Psoas muscle (tissue), 8 donors: Measurements from ENCODE around the gene KCNN4. TPM values are rescaled to one million over a fixed set of nuclear protein-coding genes. Genes with fewer than 3 reads are reported as not detected.
"Not testable (repeated sequence)": the region's sequence is repeated elsewhere in the genome, so short reads cannot be mapped to it uniquely, and the experiment has no call there.

Experiments used
- ATAC-seq, 4 donors: fragments of 200-7000 bp; cut with Tn5 transposase; one replicate each; pipeline ENCODE4 v1.9.1; 2020; ENCODE audit warnings: moderate library complexity in 3 of 4, mild to moderate bottlenecking in 2 of 4
- DNase-seq, 2 donors: peaks; one replicate each; pipeline ENCODE4 v3.0.0-alpha.2; 2020
- H3K27ac ChIP-seq: fragments of 200-600 bp; one replicate; pipeline ENCODE4 v1.8.0; 2022
- H3K27me3 ChIP-seq, 3 donors: fragments of 200-600 bp in 1 of 3; one replicate each; pipeline versions ENCODE4 v1.6.1 to v1.8.0; 2013 to 2022; ENCODE audit warnings: low read length in 2 of 3, mild to moderate bottlenecking in 2 of 3, moderate library complexity in 1 of 3; ENCODE audit not compliant: insufficient read depth in 3 of 3
- H3K36me3 ChIP-seq, 2 donors: fragments of 200-600 bp in 1 of 2; one replicate each; pipeline versions ENCODE4 v1.6.1 to v1.8.0; 2013 to 2022; ENCODE audit warnings: low read depth in 1 of 2, mild to moderate bottlenecking in 1 of 2, moderate library complexity in 1 of 2; ENCODE audit not compliant: insufficient read depth in 1 of 2
- H3K4me1 ChIP-seq: fragments of 200-600 bp; one replicate; pipeline ENCODE4 v1.8.0; 2022
- H3K4me3 ChIP-seq: fragments of 200-600 bp; one replicate; pipeline ENCODE4 v1.8.0; 2022; ENCODE audit warnings: mild to moderate bottlenecking
- H3K9me3 ChIP-seq: fragments of 200-600 bp; one replicate; pipeline ENCODE4 v1.8.0; 2022
- CTCF ChIP-seq: fragments of 200-600 bp; IDR thresholded peaks from one replicate; pipeline ENCODE4 v1.8.0; 2022; ENCODE audit warnings: antibody characterized with exemption
- WGBS, 3 donors: extraction: QIAGEN DNeasy Blood & Tissue Kit; methylation state at CpG; one replicate each; pipeline versions ENCODE4 v1.1.6 to v1.1.7; 2013; 5-methylcytosine and 5-hydroxymethylcytosine counted together
- intact Hi-C, 2 donors: fragments of 100-400 bp; cut with DNase I; formaldehyde crosslinking; loops; one replicate each; pipeline versions ENCODE4 v1.11.0 to v1.14.2; 2022
- polyA plus RNA-seq, 3 donors: library from polyadenylated mRNA; stranded (reverse); fragments of 200-250 nt; gene quantifications; one replicate each; pipeline ENCODE4 v1.2.3, GENCODE V29; 2013
- total RNA-seq, 4 donors: library from RNA; stranded (reverse); fragmentation: NEBNext Ultra II Directional in 2 of 4; extraction: Animal tissue kit (Norgen Biotek cat#: 25700) in 2 of 4; gene quantifications; one replicate each; pipeline versions ENCODE4 v1.2.1 to v1.2.4, GENCODE V29; 2021 to 2023
- donor health status: healthy with polysubstance abuse.
- donor health status: DM: no; HTN: no; CAD: no; lungs with moderate emphysema.
- donor health status: Bipolar disorder and iron deficiency.
- donor health status: healthy.
- donor health status: DM: yes; HTN: yes; CAD: no.
- donor health status: DM: no; HTN: no; CAD: no.
- donor health status: DM: no; HTN: no; CAD: no.
- donor health status: DM: yes; HTN: yes; CAD: no.

Gene KCNN4
- total and polyA plus RNA-seq, 7 donors = 0.09 to 0.89 (median 0.30) TPM

DNA sequence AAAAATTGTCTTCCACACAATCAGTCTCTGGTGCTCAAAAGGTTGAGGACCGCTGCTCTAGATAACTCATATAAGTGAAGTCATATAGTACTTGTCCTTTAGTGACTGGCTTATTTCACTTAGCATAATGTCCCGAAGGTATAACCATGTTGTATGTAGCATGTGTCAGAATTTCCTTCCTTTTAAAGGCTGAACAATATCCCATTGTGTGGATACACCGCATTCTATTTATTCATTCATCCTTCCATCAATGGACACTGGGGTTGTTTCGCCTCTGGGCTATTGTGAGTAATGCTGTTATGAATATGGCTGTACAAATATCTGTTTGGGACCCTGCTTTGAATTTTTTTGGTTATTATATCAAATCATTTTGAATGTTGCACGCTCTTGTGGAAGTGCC is 26.1 kb upstream of the KCNN4 start:
- H3K4me1 ChIP-seq = no peaks in the 10 kb centered on the region
- no peaks in the 10 kb centered on the region for H3K9me3 ChIP-seq
- ATAC-seq = no peak
- intact Hi-C loops = no loop called here
- WGBS, 3 donors = 64 to 78% (median 73%) methylated on average over 5 of the region's 5 CpGs
- no peak overlapping the region for H3K27ac ChIP-seq
- H3K4me3 ChIP-seq = no peak overlapping the region
- TF ChIP-seq CTCF = no peak
- H3K27me3 ChIP-seq = peaks cover 0 to 6% (median 3%) of the 10 kb centered on the region in 3 donors
- no peak for DNase-seq
- no peaks in the 10 kb centered on the region for H3K36me3 ChIP-seq

GRCh38 chr19:43806401-43806800 is 25.6 kb upstream of the KCNN4 start:
- WGBS, 3 donors = 87 to 91% (median 90%) methylated on average over 7 of the region's 7 CpGs
- H3K27ac ChIP-seq, ATAC-seq, DNase-seq, H3K4me3 ChIP-seq, H3K4me1 ChIP-seq, intact Hi-C loops, H3K36me3 ChIP-seq, H3K9me3 ChIP-seq, H3K27me3 ChIP-seq: not testable (repeated sequence)

DNA sequence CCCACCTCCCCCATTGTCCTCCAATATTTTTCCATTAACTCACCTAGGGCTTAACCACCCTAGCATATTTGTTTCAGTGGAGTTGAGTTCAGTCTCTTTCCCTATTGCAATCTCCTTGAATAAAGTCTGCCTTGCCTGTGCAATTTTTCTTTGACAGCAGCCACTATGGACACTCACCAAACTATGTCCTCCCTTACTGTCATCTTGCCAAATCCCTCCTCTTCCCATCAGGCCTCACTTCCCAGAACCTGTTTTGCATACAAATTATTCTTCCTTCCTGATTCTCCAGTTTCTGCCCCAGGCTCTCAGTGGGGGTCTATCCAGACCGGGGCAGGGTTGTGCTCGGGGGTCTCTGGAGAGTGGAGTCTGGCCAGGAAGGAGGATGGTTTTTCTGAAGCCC is 23.7 kb upstream of the KCNN4 start:
- intact Hi-C loops = no loop called here
- TF ChIP-seq CTCF = no peak
- ATAC-seq (no peak), DNase-seq (no peak)
- no peak overlapping the region for H3K4me3 ChIP-seq
- 29 to 43% (median 41%) methylated on average over 2 of the region's 2 CpGs for WGBS, 3 donors
- no peaks in the 10 kb centered on the region for H3K4me1 ChIP-seq
- peaks cover 0 to 16% (median 3%) of the 10 kb centered on the region in 3 donors for H3K27me3 ChIP-seq
- no peak overlapping the region for H3K27ac ChIP-seq
- no peaks in the 10 kb centered on the region for H3K36me3 ChIP-seq
- H3K9me3 ChIP-seq = no peaks in the 10 kb centered on the region

- Histone ChIP-seq H3K9me3 (no peaks in the 10 kb centered on the region), H3K4me3 (no peak within 1 kb of the TSS), H3K36me3 (no peaks in the 10 kb centered on the region), H3K4me1 (no peaks in the 10 kb centered on the region), H3K27ac (no peak within 1 kb of the TSS), H3K27me3 (peaks cover 0 to 26% (median 20%) of the 10 kb centered on the region in 3 donors)
- intact Hi-C loops = no loop called here
- DNase-seq (no peak), ATAC-seq (no peak)
- 60 to 66% (median 62%) methylated on average over 12 of the region's 12 CpGs for WGBS, 3 donors
- TF ChIP-seq CTCF = no peak
Measured at GRCh38 chr19:43802216-43802951, 21.6 kb upstream of the KCNN4 start, which contains the start of gene LYPD5. Gene LYPD5 (minus strand): TSS chr19:43802447. CDS start chr19:43802380, 67 bp downstream.

- no peak for TF ChIP-seq CTCF
- DNase-seq = no peak
- intact Hi-C loops = no loop called here
- H3K9me3 ChIP-seq = no peaks in the 10 kb centered on the region
- peaks cover 0 to 30% (median 23%) of the 10 kb centered on the region in 3 donors for H3K27me3 ChIP-seq
- 52 to 61% (median 58%) methylated on average over 6 of the region's 6 CpGs for whole genome bisulfite sequencing, 3 donors
- ATAC-seq = no peak
- H3K36me3 ChIP-seq = peaks cover 0 to 2% of the 10 kb centered on the region in 2 donors
- H3K4me1 ChIP-seq = no peaks in the 10 kb centered on the region
- H3K27ac ChIP-seq = no peak overlapping the region
- no peak overlapping the region for H3K4me3 ChIP-seq
Measured at GRCh38 chr19:43799502-43800142, 18.8 kb upstream of the KCNN4 start.
